GM12891 (cell line): ENCODE results near the gene FILIP1L.
"Not testable (repeated sequence)": the region's sequence is repeated elsewhere in the genome, so short reads cannot be mapped to it uniquely, and the experiment has no call there.

Experiments
- DNase-seq: peaks from one replicate; pipeline ENCODE4 v3.0.0; 2011; ENCODE audit warnings: low spot score; ENCODE audit not compliant: insufficient read length
- FAIRE-seq: peaks from 2 replicates; lab custom pipeline; 2011; peaks lifted over from hg19 to GRCh38; lab: Jason Lieb, UNC
- PAX5 ChIP-seq: IDR thresholded peaks from 2 replicates; pipeline ENCODE4 v1.6.1; 2011; ENCODE audit warnings: low read length, moderate library complexity, mild to moderate bottlenecking; ENCODE audit not compliant: insufficient read depth, severe bottlenecking
- POLR2A ChIP-seq: IDR thresholded peaks from 2 replicates; pipeline ENCODE4 v1.6.1; 2011; ENCODE audit warnings: low read depth, low read length, control low read depth
- POLR2AphosphoS5 ChIP-seq: IDR thresholded peaks from 2 replicates; pipeline ENCODE4 v1.6.1; 2011; ENCODE audit warnings: low read depth, low read length, control low read depth
- POU2F2 ChIP-seq: IDR thresholded peaks from 2 replicates; pipeline ENCODE4 v1.6.1; 2011; ENCODE audit warnings: low read depth, mild to moderate bottlenecking, control low read depth, low read length, moderate library complexity
- SPI1 ChIP-seq: IDR thresholded peaks from 2 replicates; pipeline ENCODE4 v1.6.1; 2011; ENCODE audit warnings: low read depth, low read length, control low read depth
- TAF1 ChIP-seq: IDR thresholded peaks from 2 replicates; pipeline ENCODE4 v1.6.1; 2011; ENCODE audit warnings: low read depth, low read length, control low read depth

Gene FILIP1L

DNA sequence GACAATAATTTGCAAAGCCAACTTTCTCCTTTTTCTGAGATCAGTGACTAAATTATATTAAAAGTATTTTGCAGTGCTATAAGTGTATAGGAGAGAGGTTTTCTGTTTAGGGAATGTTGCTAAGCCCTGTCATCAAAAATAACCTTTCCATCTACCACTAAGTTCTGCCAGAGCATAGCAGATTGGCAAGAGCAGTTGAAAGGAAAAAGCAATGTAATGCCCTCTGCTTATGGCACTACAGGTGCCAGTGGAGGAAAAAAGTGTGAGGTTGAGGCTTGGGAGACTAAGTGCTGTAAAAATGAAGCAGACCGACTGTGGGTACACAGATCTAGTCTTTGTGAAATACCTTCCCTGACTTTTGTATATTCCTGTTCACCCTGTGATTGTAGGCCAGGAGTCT lies 11.5 kb downstream of the FILIP1L start:
- FAIRE-seq (peak; percentile 9), DNase-seq (no peak)
- TF ChIP-seq PAX5 (no peak), POU2F2 (no peak), SPI1 (no peak), POLR2AphosphoS5 (no peak), TAF1 (no peak), POLR2A (no peak)

GRCh38 chr3:100100425-100100824 lies 13.9 kb downstream of the FILIP1L start:
- DNase-seq (no peak), FAIRE-seq (peak; percentile 59)
- TF ChIP-seq POLR2A: no peak
- TF ChIP-seq POU2F2: no peak
- no peak for TF ChIP-seq POLR2AphosphoS5
- TF ChIP-seq TAF1: no peak
- no peak for TF ChIP-seq SPI1
- TF ChIP-seq PAX5: no peak

DNA sequence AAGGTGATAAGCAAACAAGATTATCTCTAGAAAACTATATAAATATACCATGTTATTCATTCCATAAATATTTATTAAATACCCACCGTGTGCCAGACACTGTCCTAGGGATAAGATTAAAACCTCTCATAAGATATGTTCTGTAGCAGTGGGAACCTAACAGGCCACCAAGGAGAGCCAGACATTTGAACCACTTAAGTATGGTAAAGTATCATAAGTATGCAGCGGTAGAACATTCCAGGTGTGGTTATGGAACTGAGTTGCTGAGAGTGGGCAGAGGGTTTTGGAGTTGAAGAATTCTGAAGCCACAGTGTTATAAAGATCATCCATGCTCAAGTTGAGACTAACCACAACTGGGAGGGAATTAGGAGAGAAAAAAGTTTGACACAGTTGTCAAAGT lies 14.7 kb downstream of the FILIP1L start:
- no peak for FAIRE-seq
- no peak for TF ChIP-seq TAF1
- no peak for TF ChIP-seq POLR2AphosphoS5
- TF ChIP-seq POU2F2: no peak
- no peak for TF ChIP-seq SPI1
- TF ChIP-seq PAX5: no peak
- TF ChIP-seq POLR2A: no peak
- DNase-seq: no peak

- no peak for DNase-seq
- TF ChIP-seq POLR2AphosphoS5 (no peak), TAF1 (no peak), PAX5 (no peak), POLR2A (no peak), POU2F2 (no peak), SPI1 (no peak)
- no peak for FAIRE-seq
Observed at GRCh38 chr3:100098784-100099070, 15.6 kb downstream of the FILIP1L start.

DNA sequence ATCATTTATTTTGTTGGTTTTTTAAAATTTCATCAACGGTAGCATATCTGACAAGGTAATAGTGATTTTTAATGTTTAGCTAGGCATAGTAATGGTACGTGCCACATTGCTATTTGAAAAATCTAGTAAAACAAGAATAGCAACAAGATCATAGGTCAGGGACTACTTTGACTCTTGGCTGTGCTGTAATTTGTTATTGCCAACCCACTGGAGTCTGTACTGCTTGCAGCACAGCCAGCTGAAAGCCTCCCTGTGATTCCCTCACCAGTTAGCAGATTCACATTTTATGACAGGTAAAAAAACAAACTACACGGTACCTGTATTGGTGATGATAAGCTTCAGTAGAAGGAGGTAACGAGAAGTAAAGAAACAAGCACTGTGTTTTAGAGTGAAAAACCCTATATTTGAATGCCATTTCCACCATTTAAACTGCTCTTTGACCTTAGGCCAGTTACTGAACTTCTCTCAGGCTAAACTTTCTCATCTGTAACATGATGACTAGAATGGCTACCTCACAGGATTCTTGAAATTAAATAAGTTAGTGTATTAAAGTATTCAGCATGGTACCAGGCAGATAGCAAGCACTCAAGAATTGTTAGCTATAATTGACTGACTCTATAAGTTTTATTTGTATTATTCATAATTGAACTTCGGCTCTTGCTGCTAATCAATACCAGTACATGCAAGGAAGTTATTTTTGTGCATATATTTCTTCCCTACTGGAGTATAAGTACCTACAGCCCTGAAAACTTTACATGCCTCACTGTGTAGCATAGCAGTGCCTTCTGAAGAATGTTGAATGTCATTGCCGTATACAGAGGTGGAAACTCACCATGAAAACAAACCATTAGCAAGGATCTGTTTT lies 16.1 kb downstream of the FILIP1L start:
- TF ChIP-seq POLR2AphosphoS5 (no peak), SPI1 (no peak), TAF1 (no peak)
- FAIRE-seq (no peak), DNase-seq (no peak)

DNA sequence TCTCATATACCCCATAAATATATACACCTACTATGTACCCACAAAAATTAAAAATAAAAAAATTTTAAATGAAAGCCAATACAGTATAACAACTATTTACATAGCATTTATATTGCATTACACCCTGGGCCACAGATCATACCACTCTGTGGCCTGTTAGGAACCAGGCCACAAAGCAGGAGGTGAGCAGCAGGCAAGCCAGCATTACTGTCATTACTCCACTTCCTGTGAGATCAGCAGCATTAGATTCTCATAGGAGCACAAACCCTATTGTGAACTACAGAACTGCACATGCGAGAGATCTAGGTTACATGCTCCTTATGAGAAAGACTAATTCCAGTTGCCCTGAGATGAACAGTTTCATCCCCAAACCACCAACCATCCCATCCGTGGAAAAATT lies 17.4 kb downstream of the FILIP1L start:
- FAIRE-seq: peak; percentile 67
- TF ChIP-seq TAF1 (no peak), POLR2A (no peak), SPI1 (no peak), PAX5 (no peak), POLR2AphosphoS5 (no peak), POU2F2 (no peak)
- no peak for DNase-seq

- DNase-seq, FAIRE-seq: not testable (repeated sequence)
Observed at GRCh38 chr3:100096286-100096685, 18.0 kb downstream of the FILIP1L start.

- FAIRE-seq (no peak), DNase-seq (no peak)
- TF ChIP-seq POLR2A: no peak
- no peak for TF ChIP-seq TAF1
- no peak for TF ChIP-seq PAX5
- no peak for TF ChIP-seq POLR2AphosphoS5
- no peak for TF ChIP-seq POU2F2
- no peak for TF ChIP-seq SPI1
Observed at GRCh38 chr3:100093831-100094230, 20.5 kb downstream of the FILIP1L start.

DNA sequence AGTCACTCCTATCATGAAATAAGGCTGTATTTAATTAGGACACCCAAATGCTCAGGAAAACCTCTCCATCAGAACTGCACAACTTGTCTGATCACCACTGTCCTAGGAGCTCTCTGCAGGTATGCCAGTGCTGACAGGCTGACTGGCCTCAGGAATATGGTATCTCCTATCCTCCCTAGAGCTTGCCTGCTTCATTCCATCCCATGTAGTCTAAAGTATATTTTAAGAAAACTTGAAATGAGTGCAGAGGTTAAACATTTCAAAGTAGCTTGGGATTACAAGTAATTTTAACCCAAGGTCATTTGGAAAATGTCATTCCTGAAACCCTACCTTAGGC lies 23.7 kb downstream of the FILIP1L start:
- no peak for TF ChIP-seq POLR2A
- TF ChIP-seq POU2F2: no peak
- TF ChIP-seq POLR2AphosphoS5: no peak
- TF ChIP-seq TAF1: no peak
- TF ChIP-seq PAX5: no peak
- TF ChIP-seq SPI1: no peak
- no peak for DNase-seq
- peak; percentile 50 for FAIRE-seq
